ENCODE data around the gene PACRG.

PACRG gene

DNA sequence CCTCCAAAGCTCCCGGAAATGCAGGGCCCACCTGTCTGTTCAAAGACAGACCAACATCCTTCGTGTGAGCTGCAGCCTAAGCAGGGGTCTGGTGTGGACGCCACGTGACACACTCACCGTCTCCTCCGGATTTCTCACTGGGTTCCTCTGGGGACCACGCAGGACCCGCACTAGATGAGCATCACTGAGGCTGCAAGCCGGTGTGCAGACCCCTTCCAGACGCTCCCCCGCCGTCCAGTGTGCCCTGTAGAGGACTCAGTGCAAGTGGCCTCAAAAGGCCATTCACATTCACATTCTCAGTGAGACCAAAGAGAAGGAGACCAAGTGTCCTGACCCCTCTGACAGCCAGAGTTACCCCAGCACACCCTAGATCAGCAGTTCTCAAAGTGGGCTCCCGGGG is 595.5 kb downstream of the PACRG start:
- no peak for DNase-seq

DNA sequence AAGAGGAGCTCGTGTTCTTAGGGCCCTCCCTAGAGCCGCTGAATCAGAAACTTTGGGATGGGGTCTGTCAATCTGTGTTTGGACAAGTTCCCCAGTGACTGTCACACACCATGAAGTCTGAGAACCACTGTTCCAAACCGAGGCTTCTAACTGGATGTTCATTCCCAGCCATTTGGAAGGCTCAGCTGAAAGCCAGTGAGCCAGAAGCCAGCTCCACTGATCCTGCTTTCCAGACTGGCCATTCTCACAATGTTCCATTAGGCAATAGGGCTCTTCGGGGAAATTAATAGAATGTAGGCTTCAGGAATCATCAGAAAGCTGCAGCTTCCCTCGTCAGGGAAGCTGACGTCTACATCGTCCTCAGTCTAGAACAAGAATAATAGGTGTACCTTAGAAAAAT is 595.9 kb downstream of the PACRG start:
- no peak for DNase-seq

DNA sequence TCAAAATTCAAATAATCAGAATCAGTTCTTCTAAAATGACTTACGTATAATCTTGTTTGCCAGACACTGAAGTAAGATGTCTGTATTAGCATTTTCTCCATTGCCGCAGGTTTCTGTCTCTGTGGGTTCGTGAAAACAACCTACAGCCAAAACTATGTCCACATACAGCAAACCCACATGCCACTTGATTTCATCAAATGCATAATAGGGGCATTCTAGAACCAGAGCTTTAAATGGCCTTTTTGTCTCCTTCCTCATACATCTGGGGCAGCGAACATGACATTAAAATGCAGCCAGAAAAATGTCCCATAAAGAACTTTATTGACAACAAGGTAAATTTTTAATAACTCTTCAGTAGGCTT is 596.5 kb downstream of the PACRG start:
- no peak for DNase-seq

DNA sequence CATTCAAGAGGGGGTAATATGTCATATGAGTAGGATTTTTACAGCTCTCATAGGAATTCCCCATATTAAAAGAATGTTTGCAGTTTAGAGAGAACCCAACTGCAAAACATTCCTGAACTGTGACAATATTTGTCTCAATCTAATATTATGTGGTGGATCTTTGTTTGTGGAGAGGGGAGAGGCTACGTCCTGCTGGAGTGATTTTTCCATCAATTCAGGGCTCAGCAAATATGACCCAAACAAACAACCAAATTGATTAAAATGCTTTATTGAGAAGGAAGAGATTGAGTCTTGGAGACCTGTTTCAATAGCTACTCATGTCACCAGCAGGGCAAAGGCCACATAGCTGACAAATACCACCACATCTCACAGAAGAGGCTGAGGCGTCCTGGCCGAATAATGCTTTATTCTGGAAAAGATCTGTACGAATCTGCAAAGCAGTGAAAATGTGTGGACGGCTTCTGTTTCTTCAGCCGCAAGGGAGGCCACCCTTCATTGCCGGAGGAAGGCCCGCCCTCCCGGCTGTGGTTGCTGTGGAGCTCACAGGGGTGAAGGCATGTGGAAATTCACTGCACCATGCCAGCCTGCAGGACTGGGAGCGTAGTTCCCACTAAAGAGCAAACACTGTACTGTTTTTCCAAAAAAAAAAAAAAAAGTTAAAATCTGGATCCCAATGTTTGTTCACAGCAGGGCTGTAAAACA is 597.1 kb downstream of the PACRG start:
- no peak for DNase-seq

DNA sequence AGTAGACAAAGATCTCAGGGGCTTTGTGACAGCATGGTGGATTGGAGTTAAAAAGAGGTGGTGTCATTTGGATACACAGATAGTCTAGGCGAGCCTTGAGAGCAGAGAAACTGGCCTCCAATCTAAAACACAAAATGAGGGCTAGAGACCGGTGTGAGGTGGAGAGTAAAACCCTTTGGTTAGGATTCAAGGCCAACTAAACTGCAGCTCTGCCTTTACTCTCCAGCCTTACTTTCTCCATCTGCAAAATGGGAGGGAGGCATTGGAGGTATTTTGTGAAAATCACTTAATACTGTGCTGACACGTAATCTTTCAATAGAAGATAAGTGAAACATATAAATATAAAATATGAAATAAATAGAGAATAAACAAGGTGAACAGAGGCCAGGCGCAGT is 597.6 kb downstream of the PACRG start:
- no peak for DNase-seq

DNA sequence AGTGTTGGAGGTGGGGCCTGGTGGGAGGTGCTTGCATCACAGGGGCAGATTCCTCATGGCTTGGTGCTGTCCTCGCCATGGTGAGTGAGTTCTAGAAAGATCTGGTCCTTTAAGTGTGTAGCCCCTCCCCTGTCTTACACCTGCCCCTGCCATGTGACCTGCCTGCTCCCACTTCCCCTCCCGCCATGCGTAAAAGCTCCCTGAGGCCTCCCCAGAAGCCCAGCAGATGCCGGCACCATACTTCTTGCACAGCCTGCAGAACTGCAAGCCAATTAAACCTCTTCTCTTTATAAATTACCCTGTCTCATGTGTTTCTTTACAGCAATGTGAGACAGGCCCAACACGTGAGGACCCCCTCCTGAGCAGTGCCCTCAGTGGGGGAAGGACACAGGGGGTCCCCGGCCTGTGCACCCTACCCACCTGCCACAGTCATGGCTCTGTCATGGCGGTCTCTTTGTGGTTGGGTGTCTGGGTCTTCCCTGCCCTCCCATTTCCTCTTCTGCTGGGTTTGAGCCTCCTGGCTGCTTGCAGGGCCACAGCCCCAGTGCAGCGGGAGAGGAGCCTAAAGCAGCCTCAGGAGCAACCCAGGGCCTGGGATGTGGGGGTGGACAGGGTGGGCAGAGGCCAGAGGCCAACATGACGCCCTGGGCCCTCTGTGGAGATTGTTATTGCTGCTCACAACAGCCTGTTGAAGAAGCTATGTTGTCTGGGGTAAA is 599.5 kb downstream of the PACRG start:
- no peak for DNase-seq

DNA sequence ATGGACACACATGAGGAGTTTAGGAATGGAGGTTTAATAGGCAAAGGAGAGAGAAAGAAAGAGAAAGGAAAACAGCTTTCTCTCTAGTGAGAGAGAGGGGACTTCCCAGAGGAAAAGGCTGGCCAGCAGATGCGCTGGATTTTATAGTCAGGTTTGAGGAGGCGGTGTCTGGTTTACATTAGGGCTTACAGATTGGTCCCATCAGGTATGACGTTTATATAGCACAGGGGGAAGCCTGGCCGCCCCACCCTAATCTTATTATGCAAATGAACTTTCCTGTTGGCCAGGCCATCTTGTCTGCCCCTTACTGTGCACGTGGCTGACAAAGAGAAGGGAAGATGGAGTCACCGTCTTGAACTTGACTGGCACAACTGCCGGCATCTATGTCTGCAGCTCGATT is 600.1 kb downstream of the PACRG start:
- no peak for DNase-seq

DNA sequence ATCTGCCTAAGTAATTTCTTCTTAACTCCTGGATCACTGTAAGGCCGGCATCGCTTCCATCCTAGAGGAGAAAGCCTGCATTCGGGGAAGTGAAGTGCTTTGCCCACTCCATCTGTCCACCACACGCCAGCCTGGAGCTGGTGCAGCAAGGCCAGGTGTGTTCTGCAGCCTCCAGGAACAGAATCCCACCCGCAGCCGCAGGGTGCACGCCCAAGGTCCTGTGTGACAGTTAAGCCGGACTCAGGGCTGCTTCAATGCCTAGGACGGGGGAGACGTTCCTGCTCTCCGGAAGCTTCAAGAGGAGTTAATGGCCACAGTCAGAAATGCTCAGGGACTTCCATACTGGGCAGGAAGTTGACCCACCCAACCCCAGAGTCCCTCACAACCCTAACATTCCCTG is 600.6 kb downstream of the PACRG start:
- no peak for DNase-seq

DNA sequence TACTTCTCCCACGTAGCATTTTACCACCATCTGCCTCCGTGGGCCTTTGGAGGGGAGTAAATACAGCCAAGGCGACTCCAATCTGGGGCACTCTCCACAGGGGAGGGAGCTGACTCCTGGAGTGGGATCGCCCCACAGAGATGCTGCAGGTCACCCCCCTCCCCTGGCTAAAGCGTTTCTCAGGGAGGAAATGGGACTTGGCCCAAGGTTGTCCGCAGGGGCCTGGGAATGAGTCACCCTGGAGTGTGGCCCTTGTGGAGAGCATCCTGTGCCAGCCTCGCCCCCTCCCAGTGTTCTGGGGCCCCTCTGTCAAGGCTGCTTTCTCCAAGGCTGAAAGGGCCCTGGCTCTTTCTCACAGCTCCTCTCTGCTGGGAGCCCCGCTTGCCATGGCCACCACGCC is 602.2 kb downstream of the PACRG start:
- DNase-seq, result no peak

DNA sequence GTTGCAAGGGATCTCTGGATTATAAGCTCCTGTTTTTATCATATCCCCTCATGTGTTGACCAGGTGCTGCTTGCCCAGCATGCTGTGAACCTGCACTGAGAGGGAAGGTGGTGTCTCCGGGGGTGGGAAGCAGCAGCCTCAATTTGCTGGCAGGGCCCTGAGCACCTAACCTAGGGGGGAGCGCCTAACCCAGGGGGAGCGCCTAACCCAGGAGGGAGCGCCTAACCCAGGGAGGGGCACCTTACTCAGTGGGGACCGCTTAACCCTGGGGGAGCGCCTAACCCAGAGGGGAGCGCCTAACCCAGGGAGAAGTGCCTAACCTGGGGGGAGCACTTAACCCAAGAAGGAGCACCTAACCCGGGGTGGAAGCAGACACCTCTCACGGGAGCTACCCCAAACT is 603.5 kb downstream of the PACRG start:
- DNase-seq, result no peak

DNA sequence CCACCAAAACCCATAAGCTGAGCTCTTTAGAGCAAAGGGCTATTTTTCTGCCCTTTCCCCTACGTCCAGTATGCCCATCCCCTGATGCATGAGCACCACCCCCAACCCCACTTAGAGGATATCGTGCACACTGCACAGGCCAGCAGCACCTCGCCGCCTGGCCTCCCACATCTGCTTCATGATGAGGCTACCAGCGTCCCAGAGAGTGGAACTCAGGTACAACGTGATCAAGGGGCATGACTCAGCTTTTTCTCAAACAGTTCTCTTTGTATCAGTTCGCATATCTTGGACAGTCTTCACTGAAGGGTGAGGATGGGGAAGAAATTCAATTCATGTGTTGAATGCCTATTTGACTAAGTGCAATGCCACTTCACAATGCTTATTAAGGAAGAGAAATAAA is 604.8 kb downstream of the PACRG start:
- no peak for DNase-seq

DNA sequence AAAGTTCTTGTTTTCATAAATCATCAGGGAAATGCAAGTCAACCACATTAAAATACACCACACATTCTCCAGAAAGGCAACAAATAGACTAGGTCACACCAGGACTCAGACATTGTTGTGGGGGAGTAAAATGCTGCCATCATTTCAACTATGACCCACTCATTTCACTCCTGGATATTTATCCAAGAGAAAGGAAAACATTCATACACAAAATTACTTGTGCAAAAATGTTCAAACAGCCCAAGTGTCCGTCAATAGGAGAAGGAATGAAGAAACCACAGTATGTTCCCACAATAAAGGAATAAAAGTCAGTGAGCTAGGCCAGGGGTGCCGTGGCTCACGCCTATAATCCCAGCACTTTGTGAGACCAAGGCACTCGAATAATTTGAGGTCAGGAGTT is 605.3 kb downstream of the PACRG start:
- DNase-seq, result no peak

DNA sequence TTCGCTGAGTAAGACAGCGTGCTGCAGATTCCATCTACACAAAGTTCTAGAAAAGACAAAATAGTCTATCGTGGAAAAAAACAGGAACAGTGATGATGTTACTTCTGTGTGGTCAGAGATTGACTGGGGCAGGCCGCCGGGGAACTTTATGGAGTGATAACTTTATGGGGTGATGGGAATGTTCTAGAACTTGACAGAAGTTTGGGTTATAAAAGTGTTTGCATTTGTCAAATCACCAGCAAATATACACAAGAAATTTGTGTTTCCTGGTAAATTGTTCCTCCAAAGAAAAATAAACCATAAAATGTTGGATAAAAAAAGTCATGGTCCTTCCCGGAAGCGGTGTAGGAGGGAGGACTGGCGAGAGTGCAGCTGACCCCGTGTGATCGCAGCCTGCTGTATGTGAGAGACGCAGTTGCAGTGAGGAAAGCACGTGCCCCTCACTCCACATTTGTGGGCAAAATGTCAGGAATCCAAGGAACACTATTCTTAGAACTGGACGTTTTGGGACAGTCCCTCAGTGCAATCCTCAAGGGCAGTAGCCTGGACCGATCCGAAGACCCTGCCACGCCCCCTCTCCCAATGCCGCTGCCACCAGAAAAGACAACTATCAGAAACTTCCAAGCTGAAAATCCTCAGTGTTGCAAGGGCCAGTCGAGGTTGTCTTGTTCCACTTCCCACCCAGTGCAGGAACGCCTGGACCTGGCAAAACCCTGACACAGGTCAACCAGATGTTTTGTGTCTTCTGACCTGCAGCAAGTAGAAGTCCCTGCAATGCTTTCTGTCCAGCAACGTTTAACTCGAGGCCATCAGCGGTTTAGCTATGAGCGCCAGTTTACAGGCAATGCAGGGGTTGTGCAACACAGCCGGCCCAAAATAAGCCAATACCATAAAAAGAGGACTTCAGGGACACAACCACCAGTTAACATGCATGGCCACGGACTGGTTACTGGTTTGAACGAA is 606.2 kb downstream of the PACRG start:
- DNase-seq, result no peak

DNA sequence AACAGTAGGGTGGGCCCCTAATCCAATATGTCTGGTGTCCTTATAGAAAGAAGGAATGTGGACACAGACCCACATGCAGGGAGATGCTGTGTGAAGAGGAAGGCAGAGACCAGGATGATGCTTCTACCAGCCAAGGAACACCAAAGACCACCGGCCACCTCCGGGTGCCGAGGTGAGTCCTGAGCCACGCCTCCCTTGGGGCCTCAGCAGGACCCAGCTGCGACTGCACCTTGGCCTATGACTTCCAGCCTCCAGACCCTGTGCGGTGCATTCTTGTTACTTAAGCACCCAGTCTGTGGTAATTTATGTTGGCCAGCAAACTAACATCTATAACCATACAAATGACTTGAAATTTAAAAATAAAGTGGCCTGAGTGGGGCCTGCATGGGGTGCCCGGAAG is 607.3 kb downstream of the PACRG start:
- DNase-seq, result no peak

DNA sequence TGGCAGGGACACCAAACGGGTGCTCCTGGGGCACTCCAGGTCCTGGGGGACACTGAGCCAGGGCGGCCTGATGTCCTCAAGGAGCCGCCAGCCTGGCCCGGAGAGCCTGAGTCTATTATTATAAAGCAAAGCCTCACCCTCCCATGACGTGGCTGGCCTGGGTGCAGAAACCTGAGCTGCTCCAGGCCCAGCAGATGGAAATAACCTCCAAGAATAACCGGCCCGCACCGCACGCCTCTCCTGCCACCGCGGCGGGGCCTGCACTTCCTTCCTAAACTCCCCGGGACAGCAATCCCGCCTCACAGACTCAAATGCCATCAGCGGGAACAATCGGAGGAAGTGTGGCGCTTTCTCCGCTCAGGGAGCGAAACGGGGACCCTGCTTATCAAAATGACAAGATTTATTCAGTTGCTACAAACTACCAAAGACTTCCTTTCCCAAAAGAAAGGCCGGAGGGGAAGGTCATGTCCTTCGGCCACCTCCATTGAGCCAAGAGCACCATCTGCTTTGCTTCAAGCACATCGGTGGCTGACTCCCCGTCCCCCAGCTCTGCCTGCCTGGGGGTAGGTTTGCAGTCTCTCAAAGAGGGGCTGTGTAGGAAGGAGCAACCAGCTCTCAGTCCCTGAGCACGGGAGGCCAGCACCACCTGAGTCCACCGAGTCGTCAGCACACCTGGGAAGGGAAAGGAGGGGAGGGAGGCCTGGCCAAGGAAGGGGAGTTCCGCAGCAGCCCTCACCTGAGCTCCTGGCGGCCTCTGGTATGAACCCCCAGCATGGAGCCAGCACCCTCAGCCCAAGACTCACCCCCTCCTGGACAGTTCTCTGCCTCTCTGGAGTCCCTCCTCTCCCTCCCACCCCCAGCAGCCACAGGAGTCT is 608.1 kb downstream of the PACRG start:
- DNase-seq, result no peak

DNA sequence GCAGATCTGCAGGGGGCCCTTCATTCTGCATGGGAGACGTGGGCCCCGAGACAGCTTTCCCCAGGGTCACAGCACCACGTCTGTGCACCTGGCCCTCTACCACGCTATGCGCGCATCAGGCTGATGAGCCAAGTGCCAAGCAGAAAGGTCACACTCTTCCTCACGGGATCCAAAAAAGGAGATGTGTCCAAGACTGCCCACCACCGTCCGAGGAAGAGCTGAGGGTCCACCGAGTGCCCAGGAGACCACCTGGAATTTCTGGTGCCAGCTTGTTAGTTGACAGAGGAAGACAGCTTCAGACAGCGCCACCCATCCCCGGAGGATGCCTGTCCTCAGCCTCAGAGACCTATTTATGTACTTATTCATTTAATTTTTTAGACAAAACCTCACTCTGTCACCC is 609.2 kb downstream of the PACRG start:
- no peak for DNase-seq

DNA sequence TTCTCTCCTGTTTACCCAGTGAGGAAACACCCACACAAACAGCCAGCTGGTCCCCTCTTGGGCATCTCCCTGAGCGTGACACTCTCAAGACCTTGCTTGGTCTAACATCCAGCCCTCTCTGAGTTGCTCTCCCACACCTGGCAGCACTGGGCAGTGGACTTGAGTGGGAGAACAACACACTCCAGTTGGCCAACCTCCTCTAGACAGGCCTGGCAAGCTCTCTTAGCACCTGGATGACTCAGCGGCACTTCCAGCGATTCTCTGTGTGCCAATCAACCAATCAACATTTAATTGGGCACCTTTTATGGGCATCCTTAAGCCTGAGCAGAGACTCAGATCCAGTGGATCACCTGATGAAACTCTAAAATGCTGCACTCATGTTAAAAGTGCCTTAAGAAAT is 610.2 kb downstream of the PACRG start:
- no peak for DNase-seq

DNA sequence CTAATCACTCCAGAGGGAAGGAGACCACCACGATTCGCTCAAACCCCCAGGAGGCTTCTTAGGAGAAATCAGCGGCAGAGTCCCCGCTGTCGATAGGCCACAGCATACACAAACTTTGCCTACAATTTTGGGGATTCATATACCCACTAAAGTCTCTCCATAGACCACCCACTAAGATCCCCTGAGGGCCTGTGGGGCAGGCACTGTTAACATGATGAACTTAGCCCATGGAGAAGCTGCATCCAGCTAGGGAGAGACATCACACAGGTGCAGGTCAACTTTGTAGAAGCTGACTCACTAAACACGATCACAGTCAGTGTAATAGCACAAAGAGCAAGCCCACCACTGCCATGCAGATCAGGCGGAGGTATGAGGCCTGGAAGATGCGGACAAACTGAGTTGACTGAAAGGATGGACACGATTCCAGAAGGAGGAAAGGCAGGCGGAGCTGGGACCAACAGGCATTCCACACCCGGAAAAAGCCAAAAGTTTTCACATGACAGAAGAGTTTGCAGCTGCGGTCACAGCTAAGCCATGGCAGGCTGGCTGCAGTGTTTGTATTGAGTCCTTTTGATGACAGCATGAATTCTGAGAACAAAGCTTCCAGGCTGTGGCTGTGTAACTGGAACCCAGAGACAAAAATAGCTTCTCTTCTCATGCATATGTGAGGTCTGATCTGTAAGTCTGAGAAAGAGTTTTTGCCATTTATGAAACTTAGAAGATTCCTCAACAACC is 611.1 kb downstream of the PACRG start:
- no peak for DNase-seq

DNA sequence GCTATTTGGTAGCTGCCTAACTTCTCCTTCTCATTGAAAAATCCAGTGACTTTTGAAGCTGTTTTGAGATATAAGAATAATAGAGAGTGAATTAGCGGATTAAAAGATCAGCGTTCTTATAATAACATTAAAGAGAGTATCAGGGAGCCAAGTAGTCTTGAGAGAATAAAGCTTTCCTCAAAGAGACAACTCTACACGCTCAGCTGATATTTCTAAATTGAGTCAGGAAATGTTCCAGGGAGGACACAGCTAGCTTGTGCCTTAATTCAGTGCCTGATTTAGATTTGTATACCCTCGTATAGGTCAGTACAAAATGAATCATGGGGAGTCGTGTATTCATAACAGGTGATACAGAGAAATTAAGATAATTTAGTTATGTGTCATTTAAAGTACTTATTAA is 611.7 kb downstream of the PACRG start:
- no peak for DNase-seq

DNA sequence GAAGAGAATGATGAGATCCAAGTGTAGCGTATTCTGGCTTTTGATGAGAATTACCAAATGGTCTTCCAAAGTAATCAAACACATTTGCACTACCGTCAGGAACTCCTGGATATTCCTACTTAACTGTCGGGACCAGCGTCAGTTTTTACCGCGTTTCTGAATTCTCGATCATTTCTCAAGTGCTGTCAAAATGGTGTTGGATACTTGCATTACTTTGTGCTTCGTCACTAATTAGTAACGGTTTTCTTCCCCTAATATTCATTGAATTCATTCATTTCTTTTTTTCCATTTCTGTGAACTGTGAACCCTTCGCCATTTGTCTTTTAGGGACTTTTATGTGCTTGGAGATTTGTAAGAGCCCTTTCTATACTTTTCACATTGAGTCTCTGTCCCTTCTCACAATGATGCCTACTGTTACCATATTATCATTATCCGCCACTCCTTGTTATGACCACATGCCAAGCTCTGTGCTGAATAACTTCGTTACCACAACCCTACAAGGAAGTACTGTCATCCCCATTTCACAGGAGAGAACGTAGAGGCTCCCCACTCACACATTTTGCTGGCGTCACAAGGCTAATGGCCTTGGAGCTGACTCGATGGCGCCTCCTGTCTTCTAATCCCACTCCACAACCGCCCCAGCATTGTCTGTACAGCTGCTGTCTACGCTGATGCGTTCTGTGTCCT is 612.6 kb downstream of the PACRG start:
- no peak for DNase-seq
